ENCODE measurements around the gene EXO1.
A peak's percentile ranks its signal among the peaks of the same experiment; 100 is the strongest.

- TF ChIP-seq LEF1 (IDR thresholded peaks at IDR 0.05; ENCODE audit: borderline replicate concordance) (no peak), TARDBP (IDR thresholded peaks at IDR 0.05) (no peak), FOXM1 (IDR thresholded peaks at IDR 0.05; ENCODE audit: borderline replicate concordance) (no peak), SP1 (IDR thresholded peaks at IDR 0.05) (no peak), FOXA1 (IDR thresholded peaks at IDR 0.05) (no peak), ZNF384 (IDR thresholded peaks at IDR 0.05) (no peak), PKNOX1 (IDR thresholded peaks at IDR 0.05) (0 out of 2 replicates have a peak, but pooled peaks have one; percentile 11), BHLHE40 (IDR thresholded peaks at IDR 0.05; ENCODE audit: borderline replicate concordance) (no peak), ARNT (IDR thresholded peaks at IDR 0.05) (no peak), FOXK2 (IDR thresholded peaks at IDR 0.05) (no peak), SUZ12 (IDR thresholded peaks at IDR 0.05) (no peak), NFRKB (IDR thresholded peaks at IDR 0.05) (no peak), ELF4 (IDR thresholded peaks at IDR 0.05) (no peak)
These were observed 1.3 kb downstream of the EXO1 start for GRCh38 chr1:241849345-241849695.
